Stimulated activated CD8-positive, alpha-beta memory T cell treated with anti-CD3 and anti-CD28 coated beads, Interleukin-2, amount 100 ng/mL, for 1 hour (primary cell): Measurements from ENCODE around the gene LEPROT.
"Not testable (repeated sequence)": the region's sequence is repeated elsewhere in the genome, so short reads cannot be mapped to it uniquely, and the experiment has no call there.

Experiments used
- DNase-seq, 2 donors: peaks; one replicate each; pipeline ENCODE4 v3.0.0-alpha.2; 2020; ENCODE audit warnings: low read depth in 2 of 2

LEPROT gene

GRCh38 chr1:65437616-65438015 lies 17.1 kb downstream of the LEPROT start:
- no peak for DNase-seq

GRCh38 chr1:65440322-65440900 lies 19.9 kb downstream of the LEPROT start:
- no peak for DNase-seq

- no peak for DNase-seq
These were observed 20.4 kb downstream of the LEPROT start for GRCh38 chr1:65440915-65441314.

- no peak for DNase-seq
These were observed 21.0 kb downstream of the LEPROT start for GRCh38 chr1:65441464-65441863.

GRCh38 chr1:65442442-65442841 lies 22.0 kb downstream of the LEPROT start:
- DNase-seq = no peak

GRCh38 chr1:65443647-65444046 lies 23.2 kb downstream of the LEPROT start:
- no peak for DNase-seq

- no peak for DNase-seq
These were observed 23.7 kb downstream of the LEPROT start for GRCh38 chr1:65444128-65444640.

- DNase-seq = no peak
These were observed 25.4 kb downstream of the LEPROT start for GRCh38 chr1:65445837-65446236.

GRCh38 chr1:65449214-65449823 lies 28.9 kb downstream of the LEPROT start:
- no peak for DNase-seq

- DNase-seq = not testable (repeated sequence)
These were observed 35.2 kb downstream of the LEPROT start for GRCh38 chr1:65455678-65456077.

- DNase-seq = no peak
These were observed 36.0 kb downstream of the LEPROT start for GRCh38 chr1:65456481-65456880.

GRCh38 chr1:65457868-65458267 lies 37.4 kb downstream of the LEPROT start:
- DNase-seq = no peak

- DNase-seq = no peak
These were observed 38.4 kb downstream of the LEPROT start for GRCh38 chr1:65458730-65459396.

- DNase-seq = no peak
These were observed 38.9 kb downstream of the LEPROT start for GRCh38 chr1:65459397-65459768.

- DNase-seq = not testable (repeated sequence)
These were observed 45.4 kb downstream of the LEPROT start for GRCh38 chr1:65465837-65466236.

- no peak for DNase-seq
These were observed 47.1 kb downstream of the LEPROT start for GRCh38 chr1:65467536-65467935.

- no peak for DNase-seq
These were observed 48.8 kb downstream of the LEPROT start for GRCh38 chr1:65469126-65469888.

- no peak for DNase-seq
These were observed 49.4 kb downstream of the LEPROT start for GRCh38 chr1:65469889-65470340.

- DNase-seq = no peak
These were observed 50.3 kb downstream of the LEPROT start for GRCh38 chr1:65470766-65471165.

- no peak for DNase-seq
These were observed 50.9 kb downstream of the LEPROT start for GRCh38 chr1:65471213-65471833.

GRCh38 chr1:65471861-65472332 lies 51.4 kb downstream of the LEPROT start:
- no peak for DNase-seq

GRCh38 chr1:65476327-65476726 lies 55.9 kb downstream of the LEPROT start:
- no peak for DNase-seq
